ENCODE measurements around the gene PADI1. TPM values are rescaled to one million over a fixed set of nuclear protein-coding genes. Genes with fewer than 3 reads are reported as not detected.

Gene PADI1
- not detected in 2 replicates for total RNA-seq

GRCh38 chr1:17204546-17205440 is at the start of gene PADI1:
TSS of gene PADI1 (plus strand) at chr1:17205128. CDS start at chr1:17205218, 90 bp downstream.

GRCh38 chr1:17248781-17249180 is 43.9 kb downstream of the PADI1 start, which contains the start of gene PADI3:
TSS of gene PADI3 (plus strand) at chr1:17249098. CDS start at chr1:17249138, 40 bp downstream.

Other genes with a start within 250 kb of the PADI1 start
- gene MFAP2, start 224.5 kb upstream of the PADI1 start, total RNA-seq: 35.5 and 108 TPM in 2 replicates
- gene ATP13A2, start 193.2 kb upstream of the PADI1 start, total RNA-seq: 12.7 and 61.2 TPM in 2 replicates
- 89.2 and 111 TPM in 2 replicates for gene SDHB, start 151.1 kb upstream of the PADI1 start, total RNA-seq
- gene PADI2, start 85.7 kb upstream of the PADI1 start, total RNA-seq: 1.6 and 2.3 TPM in 2 replicates
- not detected in 2 replicates for gene PADI3, start 44.0 kb downstream of the PADI1 start, total RNA-seq
- not detected in 2 replicates for gene PADI4, start 103.1 kb downstream of the PADI1 start, total RNA-seq
- gene PADI6, start 167.1 kb downstream of the PADI1 start, total RNA-seq: not detected in 2 replicates
- gene RCC2, start 234.5 kb downstream of the PADI1 start, total RNA-seq: 45.0 and 46.8 TPM in 2 replicates